GM19351 (cell line): ENCODE data around the gene PARP6.
"Not testable (repeated sequence)": the region's sequence is repeated elsewhere in the genome, so short reads cannot be mapped to it uniquely, and the experiment has no call there.

Experiments
- ATAC-seq: cut with Tn5 transposase; IDR thresholded peaks from one replicate; pipeline ENCODE4 v1.9.1; 2021; ENCODE audit warnings: mild to moderate bottlenecking, moderate library complexity; ENCODE audit not compliant: unreplicated experiment

PARP6 gene

DNA sequence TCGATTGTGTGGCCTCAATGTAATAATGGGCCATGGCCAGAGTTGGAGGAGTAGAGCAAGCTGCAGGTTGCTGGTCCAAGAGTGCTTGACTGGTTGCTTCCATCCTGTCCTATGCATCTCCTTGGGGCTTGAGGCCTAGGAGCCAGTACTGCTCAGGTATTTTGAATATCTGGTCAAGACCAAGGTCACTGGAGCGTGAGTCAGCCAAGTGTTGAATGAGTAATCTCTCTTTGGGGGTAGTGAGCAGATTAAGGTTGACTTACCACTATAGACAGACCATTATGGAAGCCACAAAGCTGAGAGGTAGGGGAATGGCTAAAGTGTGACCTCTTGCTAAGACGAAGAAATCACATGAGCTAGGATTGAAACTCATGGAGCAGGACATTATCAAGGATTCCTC is 9.4 kb upstream of the PARP6 start:
- ATAC-seq = peak; percentile 49

DNA sequence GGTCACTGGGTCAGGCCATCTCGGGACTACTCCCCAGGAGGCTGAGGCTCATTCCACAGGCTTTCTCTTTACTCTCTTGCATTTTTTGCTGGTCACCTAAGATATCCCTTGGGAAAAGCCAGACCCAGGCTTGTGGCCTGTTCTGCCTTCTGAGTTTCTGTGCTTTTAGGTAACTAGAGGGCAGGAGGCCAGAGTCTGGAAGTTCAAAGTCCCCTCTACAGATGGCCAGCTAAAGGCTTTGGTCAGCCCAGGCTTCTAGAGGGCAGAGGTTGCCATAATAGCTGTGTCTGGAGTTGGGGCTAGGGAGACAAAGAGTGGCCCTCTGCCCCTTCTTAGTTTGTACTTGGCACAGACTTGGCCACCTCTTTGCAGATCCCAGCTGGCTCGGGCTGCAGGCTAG is 8.4 kb upstream of the PARP6 start:
- ATAC-seq = no peak

DNA sequence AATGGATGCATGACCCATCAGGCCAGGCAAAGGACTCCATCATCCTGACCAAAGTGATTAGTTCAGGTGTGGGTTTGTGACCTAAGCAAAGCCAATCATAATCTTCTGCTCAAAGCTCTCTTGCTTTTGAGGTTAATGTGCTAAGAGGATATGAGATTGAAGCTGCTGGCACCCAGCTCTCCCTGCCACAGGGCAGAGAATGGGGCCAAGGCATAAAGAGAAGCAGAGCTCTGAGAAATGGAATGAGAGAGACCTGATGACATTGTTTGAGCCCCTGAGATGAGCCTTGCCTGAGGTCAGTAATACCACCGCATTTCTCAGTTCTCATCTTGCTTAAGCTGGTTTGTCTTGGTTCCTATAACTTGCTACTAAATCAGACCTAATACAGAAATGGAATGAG is 6.4 kb upstream of the PARP6 start:
- no peak for ATAC-seq

DNA sequence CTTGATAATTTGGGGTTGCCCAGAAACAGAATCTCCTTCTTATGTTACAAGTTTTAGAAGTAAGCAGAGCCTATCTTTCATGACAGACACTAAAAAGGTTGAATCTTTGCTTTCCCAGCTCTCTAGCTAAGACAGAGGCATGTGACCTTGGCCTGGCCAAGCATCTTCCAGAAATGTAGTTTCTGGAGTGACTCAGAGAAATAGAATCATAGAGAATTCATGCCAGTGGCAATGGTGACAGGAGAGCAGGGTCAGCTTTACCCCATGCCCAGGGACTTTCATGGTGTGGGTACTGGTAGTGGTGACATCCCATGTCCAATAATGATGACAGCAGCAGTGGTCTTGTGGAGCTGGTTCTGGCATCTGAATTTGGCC is 4.0 kb upstream of the PARP6 start:
- no peak for ATAC-seq

DNA sequence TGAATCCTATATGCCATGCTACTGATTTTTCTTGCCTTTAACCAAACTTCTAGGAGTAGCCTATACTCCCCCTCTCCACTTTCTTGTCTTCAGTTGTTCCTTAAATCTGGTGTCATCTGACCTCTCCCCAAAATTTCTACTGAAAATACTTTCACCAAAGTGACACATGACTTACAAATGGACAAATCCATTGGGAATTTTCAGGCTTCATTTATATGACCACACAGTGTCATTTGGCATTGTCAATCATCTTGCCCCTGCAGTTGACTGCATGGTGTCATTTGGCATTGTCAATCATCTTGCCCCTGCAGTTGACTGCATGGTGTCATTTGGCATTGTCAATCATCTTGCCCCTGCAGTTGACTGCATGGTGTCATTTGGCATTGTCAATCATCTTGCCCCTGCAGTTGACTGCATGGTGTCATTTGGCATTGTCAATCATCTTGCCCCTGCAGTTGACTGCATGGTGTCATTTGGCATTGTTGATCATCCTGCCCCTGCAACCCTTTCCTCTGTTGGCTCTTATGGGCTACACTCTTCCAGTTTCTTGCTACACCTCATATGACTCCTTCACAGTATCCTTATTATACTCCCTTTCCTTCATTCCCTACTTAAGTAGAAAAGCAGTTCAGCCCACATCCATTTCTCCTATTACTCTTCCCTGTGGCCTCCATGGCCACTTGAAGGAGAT is 3.4 kb upstream of the PARP6 start:
- not testable (repeated sequence) for ATAC-seq

DNA sequence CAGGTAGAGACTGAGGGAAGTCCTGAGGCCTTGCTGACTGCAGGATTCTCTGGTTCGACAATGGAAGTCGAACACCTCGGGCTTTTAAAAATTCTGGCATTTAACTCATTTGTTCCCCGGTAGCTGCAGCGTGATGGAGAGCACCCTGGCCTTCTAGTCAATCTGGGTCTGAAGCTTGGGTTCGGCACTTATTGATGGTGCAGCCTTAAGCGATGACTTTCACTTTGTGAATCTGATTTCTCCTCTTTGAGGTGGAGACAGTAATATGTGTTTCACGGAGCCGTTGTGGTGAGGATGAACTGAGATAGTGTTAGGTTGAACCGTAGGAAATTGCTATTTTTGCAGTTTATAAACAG is 621 bp upstream of the PARP6 start:
- no peak for ATAC-seq

DNA sequence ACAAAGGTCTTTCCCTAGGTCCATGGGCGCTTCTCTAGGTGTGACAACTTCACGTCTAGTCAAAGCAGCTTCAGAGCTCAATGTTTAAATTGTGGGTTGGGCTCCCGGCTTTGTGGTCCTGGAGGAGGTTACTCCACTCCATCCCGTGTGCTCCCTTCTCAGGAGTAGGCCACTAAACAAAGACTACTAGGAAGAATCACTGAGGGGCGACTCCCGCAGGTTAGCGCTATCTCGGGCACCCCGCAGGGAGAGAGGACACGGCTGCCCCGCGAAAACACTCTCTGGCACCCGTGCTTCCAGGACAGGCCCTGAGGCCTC is 500 bp downstream of the PARP6 start:
- ATAC-seq = no peak

DNA sequence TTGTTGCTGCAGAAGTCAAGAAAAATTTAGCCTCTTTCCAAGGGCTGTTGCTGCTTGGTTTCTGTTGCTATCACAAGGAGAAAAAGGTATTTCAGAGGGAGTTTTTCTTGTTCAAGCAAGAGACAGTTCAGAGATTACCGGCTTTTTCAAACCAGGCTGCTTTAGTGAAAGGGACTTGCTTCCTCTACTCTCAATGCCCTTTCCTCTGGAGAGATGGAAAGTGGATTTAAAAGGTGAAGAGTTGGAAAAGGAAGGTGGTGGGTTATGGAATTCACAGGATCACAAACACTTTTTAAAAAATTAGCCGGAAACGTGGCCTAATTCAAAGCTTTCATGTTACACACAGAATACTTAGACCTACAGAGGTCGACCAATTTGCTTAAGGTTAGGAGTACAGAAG is 1.1 kb downstream of the PARP6 start:
- ATAC-seq = no peak

DNA sequence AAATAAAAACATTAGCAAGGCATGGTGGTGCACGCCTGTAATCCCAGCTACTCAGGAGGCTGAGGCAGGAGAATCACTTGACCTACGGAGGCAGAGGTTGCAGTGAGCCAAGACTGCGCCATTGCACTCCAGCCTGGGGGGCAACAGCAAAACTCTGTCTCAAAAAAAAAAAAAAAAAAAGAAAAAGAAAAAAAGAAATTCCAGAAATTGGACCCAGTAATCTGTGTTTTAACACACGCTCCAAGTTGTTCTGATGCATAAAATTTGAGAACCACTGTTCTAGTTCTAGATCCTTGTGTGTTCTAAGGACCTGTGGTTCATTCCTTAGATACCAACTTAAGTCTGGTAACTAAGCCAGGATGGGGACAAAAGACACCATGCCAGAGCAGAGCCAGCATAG is 2.6 kb downstream of the PARP6 start:
- no peak for ATAC-seq

DNA sequence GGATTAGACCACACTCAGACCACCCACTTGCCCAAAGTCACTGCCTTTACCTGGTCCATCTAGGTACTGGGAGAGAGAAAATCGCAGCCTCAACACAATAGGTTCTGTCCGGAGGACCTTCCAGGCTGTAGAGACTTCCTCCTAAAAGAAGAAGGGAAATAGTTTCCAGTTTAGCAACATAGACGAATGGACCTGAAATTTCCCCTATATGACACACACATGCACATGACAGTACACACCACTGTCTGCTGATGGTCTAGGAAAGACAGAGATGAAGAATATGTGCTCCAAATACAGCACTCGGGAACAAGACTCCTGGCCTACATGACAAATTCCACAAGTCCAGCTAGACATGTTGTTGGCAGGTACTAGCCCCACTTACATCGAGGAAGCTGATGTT is 7.3 kb downstream of the PARP6 start:
- no peak for ATAC-seq

DNA sequence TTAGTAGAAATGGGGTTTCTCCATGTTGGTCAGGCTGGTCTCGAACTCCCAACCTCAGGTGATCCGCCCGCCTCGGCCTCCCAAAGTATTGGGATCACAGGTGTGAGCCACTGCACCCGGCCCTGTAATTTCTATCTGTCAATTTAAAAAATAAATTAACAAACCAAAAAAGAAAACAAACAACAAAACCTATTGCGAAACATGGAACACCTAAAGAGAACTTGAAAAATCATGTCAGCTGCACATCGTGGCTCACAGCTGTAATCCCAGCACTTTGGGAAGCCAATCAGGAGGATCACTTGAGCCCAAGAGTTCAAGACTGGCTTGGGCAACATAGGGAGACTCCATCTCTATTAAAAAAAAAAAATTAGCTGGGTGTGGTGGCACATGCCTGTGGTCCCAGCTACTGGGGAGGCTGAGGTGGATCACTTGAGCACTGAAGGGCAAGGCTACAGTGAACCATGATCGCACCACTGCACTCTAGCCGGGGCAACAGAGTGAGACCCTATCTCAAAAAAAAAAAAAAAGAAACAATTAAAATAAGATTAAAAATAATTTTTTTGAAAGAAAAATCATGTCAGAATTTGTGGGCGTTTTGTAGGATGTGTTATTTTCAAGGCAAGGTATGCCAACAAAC is 19.6 kb downstream of the PARP6 start:
- ATAC-seq = no peak

DNA sequence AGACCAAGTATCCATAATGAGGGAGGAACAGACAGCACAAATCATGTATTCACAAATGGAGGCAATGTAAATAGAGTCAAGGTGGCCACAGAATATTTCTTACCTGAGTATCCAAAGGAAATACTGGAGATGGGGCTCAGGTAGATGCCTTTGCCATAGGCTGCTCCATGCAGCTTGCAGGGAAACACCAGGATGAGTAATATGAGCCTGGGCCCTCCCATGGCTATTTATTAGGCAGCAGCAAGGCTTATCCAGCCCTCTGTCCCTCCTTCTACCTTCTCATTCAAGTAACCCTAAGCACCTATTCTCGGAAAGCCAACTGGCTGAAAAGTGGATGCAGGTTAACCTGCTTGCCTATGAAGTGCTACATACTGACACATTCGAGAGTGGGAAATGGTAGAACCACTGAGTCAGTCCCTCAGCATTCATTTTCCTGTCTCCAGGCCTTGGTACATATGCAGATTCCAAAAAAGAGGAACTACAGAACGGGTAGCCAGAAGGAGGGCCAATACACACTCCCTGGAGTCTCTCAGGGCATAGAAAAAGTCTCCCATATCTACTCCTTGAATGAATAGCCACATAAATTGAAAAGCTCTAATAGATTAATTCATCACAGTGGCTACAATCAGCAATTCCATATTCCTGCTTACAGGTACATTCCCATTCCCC is 23.1 kb downstream of the PARP6 start:
- no peak for ATAC-seq

DNA sequence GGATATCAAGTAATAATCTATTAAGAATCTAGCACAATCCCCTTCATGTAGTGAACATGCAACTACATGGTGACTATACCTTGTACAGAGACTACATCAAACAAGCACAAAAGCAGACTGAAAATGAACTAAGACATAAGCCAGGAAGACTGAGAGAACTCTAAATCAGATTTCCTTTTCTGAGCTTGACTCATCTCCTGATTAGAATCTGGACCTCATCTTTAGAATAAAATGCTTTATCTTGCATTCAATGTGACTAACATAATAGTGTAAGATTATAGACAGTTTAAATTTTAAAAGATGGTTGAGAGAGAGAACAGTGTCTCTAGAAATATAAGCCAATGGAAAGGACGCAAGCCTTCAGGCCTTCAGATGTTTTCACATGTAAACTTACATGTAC is 23.8 kb downstream of the PARP6 start:
- no peak for ATAC-seq

DNA sequence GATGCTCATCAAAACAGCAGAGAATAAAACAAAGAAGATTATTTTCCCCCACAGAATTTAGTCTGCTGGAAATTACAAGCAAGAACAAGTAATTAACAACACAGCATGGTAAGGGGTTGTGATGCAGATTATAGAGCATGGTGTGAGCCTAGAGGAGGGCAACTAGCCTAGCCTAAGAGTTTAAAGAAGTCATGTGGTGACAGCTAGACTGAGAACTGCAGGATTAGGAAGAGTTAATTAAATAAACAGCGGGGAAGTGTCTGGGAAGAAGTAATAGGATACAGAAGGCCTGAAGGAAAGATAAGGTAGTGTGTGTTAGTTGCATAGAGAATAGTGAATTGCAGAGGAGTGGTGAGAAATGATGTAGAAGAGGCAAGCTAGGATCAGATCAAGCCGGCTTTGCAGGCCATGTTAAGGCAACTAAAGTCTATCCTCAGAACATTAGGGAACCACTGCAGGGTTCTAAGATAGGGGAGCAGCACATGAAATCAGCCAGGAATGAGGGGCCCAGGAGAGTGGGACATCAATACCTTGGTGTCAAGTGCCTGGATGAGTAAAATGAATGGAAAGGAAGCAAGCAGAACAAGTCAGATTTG is 29.5 kb downstream of the PARP6 start:
- no peak for ATAC-seq

DNA sequence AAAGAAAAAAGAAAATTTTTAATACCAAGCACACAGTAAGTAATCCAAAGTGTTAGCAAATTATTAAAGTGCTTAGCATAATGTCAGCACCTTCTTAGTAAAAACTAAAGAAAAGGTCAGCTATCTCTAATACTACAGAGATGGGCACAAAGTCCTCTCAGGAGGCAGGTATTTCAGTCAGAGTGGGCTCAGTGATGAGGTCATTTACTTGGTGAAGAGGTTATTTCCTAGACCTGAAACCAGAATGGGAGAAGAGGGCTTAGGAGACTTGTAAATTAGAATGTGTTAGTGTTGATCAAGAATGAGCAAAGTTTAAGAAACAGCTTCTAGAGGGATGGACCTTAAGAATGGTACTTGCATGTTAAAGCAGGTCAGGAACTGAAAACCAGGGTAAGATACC is 32.7 kb downstream of the PARP6 start:
- no peak for ATAC-seq

DNA sequence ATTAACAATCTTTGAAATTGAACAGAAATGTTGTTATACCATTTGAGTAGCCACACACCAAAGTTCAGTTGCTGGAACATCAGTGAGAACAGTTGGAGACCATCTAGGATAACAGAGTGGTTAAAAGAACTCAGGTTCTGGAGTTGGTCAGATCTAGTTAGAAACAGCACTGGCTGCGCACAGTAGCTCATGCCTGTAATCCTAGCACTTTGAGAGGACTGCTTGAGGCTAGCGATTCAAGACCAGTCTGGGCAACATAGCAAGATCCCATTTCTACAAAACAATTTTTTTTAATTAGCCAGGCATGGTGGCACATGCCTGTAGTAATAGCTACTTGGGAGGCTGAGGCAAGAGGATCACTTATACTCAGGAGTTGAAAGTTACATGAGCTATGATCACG is 33.8 kb downstream of the PARP6 start:
- no peak for ATAC-seq

DNA sequence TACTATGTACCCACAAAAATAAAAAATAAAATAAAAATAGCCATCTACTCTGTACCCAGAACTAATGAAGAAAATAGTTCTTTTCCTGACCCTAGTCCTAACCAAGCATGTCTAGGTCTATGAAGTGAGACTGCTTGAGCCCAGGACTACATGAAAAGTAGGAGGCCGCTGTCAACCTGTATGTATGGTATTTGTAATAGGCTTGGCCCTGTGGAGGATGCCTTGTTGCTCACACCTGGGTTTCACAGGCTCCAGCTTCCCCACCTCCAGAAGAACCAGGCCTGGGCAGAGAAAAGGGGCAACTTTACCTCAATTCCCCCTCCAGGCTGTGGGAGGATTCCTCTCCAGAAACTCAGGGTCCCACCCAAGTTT is 34.5 kb downstream of the PARP6 start:
- ATAC-seq = no peak

DNA sequence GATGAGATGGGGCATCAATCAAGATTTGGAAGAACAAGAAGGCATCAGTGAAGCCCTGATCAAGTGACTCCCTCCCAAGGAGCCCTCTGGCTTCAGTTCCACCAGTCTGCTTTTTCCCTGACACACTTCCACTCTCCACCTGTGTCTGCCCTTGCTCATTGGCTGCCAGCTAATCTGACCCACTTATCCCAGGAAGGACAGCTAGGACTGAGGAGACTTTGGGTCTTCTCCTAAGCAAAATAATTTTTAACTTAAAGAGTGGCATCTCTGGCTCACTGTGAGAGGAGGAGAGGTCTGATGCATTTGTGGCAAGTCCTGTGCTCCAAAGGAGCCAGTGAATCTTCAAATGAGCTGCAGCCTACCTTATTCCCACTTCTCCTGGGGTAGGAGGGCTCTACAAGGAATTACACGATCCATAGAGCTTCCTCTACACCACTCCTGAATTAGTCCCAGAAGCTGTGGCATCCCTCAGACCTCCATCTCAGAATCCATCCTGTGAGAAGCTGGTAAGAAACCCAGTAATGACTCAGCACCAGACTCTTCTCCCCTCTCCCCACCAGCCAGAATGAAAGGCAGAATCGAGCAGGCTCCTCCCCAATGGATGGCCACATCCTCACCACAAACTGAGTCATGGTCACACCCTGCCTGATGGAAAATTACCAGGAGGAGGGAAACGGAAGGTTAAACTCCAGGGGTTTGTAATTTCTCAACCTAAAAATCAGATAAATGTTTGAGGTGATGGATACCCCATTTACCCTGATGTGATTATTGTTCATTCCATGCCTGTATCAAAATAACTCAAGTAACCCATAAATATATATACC is 35.1 kb downstream of the PARP6 start:
- peak; percentile 77 for ATAC-seq

DNA sequence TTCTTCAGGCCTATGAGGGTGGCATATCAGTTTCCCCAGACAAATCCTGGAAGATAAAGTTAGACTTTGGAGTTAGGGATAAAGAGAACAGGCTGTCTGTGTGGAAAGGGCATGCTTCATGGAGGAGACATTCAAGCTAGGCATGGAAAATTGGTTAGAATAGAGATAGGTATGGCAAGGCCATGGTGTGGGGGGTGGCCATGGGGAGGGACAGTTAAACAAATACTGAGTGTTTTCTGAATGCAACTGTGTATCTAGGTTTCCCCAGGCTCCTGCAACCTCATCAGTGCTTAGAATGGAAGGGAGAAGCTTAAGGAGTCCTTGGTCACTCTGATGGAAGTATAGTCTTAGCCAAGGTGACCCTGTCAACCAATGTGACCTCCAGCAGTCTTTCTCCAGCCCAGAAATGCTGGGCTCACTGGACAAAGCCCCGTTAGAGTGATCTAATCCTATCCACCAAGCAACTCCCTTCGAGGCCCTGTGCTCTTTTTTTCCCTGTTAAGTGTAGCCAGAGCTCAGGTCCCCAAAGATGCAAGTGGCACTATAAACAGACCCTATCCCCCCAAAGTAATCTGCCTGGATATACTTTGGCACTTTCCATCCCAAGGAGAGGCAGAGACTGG is 35.9 kb downstream of the PARP6 start:
- no peak for ATAC-seq

DNA sequence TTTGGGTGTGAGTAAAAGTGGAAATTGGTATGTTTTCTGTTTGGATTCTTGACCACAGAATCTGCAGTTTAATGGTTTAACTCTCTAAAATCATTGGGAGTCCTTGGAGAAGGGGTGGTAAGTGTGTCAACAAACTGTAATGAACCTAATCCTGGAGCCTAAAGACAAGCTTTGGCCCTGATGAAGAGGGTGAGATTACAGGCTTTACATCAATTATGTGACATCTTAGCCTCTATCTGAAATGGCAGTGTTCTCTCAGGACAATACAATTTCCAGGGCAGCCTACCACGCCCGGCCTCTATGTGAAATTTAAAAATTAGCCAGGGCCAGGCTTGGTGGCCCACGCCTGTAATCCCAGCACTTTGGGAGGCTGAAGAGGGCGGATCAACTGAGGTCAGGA is 37.1 kb downstream of the PARP6 start:
- no peak for ATAC-seq

DNA sequence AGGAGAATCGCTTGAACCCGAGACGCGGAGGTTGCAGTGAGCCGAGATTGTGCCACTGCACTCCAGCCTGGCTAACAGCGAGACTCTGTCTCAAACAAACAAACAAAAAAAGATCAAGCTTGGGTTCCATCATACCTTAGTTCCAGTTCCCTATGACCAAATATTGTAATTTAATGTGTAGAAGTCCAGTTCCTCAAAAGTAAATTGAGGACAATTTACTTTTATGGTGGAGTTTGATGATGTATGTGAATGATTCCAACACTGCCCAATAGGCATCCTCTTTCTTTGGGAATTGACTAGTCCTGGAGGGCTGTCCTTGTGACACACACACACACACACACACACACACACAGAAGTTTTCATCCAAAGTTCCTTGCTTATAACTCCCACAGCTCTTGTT is 38.6 kb downstream of the PARP6 start:
- no peak for ATAC-seq
